GM12864 (cell line): Measurements from ENCODE around the gene TMCO6.
"Not testable (repeated sequence)": the region's sequence is repeated elsewhere in the genome, so short reads cannot be mapped to it uniquely, and the experiment has no call there.

ENCODE experiments used
- DNase-seq: peaks from one replicate; pipeline ENCODE4 v3.0.0-alpha.2; 2011; ENCODE audit warnings: low read depth
- H3K4me3 ChIP-seq: 2 replicates; pipeline ENCODE4 v1.5.1; 2011; ENCODE audit warnings: mild to moderate bottlenecking, low read depth, low read length, control low read depth
- CTCF ChIP-seq: IDR thresholded peaks from 2 replicates; pipeline ENCODE4 v1.5.1; 2011; ENCODE audit warnings: low read depth, mild to moderate bottlenecking, moderate library complexity, low read length, control low read depth, inconsistent platforms; ENCODE audit errors: missing control alignments

Gene TMCO6

GRCh38 chr5:140598836-140599235 is 40.4 kb upstream of the TMCO6 start:
- no peak overlapping the region for H3K4me3 ChIP-seq
- no peak for TF ChIP-seq CTCF
- DNase-seq = no peak

- H3K4me3 ChIP-seq = no peak overlapping the region
- no peak for TF ChIP-seq CTCF
- DNase-seq = no peak
Observed at GRCh38 chr5:140600096-140600495, 39.2 kb upstream of the TMCO6 start.

GRCh38 chr5:140602147-140602546 is 37.1 kb upstream of the TMCO6 start:
- no peak for DNase-seq
- no peak for TF ChIP-seq CTCF
- H3K4me3 ChIP-seq = no peak overlapping the region

GRCh38 chr5:140603446-140603698 is 35.9 kb upstream of the TMCO6 start:
- not testable (repeated sequence) for H3K4me3 ChIP-seq, DNase-seq

- no peak for DNase-seq
- no peak for TF ChIP-seq CTCF
- H3K4me3 ChIP-seq = no peak overlapping the region
Observed at GRCh38 chr5:140603734-140604133, 35.5 kb upstream of the TMCO6 start.

- no peak for DNase-seq
- TF ChIP-seq CTCF = no peak
- H3K4me3 ChIP-seq = no peak overlapping the region
Observed at GRCh38 chr5:140605879-140606278, 33.4 kb upstream of the TMCO6 start.

GRCh38 chr5:140607031-140607430 is 32.2 kb upstream of the TMCO6 start:
- H3K4me3 ChIP-seq = no peak overlapping the region
- DNase-seq = no peak
- no peak for TF ChIP-seq CTCF

- H3K4me3 ChIP-seq = no peak overlapping the region
- TF ChIP-seq CTCF = no peak
- DNase-seq = no peak
Observed at GRCh38 chr5:140608722-140609121, 30.5 kb upstream of the TMCO6 start.
